Body of pancreas (tissue), 4 donors: ENCODE measurements around the gene ARHGAP33. TPM values are rescaled to one million over a fixed set of nuclear protein-coding genes. Genes with fewer than 3 reads are reported as not detected.
"Not testable (repeated sequence)": the region's sequence is repeated elsewhere in the genome, so short reads cannot be mapped to it uniquely, and the experiment has no call there.

Experiments
- ATAC-seq: fragments of 150-250 bp; one replicate; pipeline ENCODE4 v1.9.1; 2016
- DNase-seq, 4 donors: peaks; one replicate each; pipeline ENCODE4 v3.0.0-alpha.2; 2019
- H3K27ac ChIP-seq, 4 donors: fragments of 200-600 bp; sonication (generic); 1 replicate in 3 of 4; 2 replicates in 1 of 4; pipeline versions ENCODE4 v1.5.1 to v1.6.1; 2016 to 2019; ENCODE audit warnings: mild to moderate bottlenecking in 1 of 4, mixed read lengths in 1 of 4, moderate library complexity in 1 of 4
- H3K27me3 ChIP-seq, 2 donors: fragments of 200-600 bp; sonication (generic); one replicate each; pipeline ENCODE4 v1.6.0; 2016; ENCODE audit warnings: mild to moderate bottlenecking in 1 of 2
- H3K36me3 ChIP-seq, 2 donors: fragments of 200-600 bp; sonication (generic); replicated peaks in 1 of 2; 2 replicates each; pipeline ENCODE4 v1.5.1; 2016; ENCODE audit warnings: low read depth in 2 of 2; ENCODE audit not compliant: insufficient read depth in 1 of 2
- H3K4me1 ChIP-seq: fragments of 200-600 bp; sonication (generic); one replicate; pipeline ENCODE4 v1.6.0; 2016
- H3K4me3 ChIP-seq, 2 donors: fragments of 200-600 bp; sonication (generic); 1 replicate in 1 of 2; 2 replicates in 1 of 2; pipeline ENCODE4 v1.5.1; 2016 to 2019
- H3K9me3 ChIP-seq, 3 donors: fragments of 200-600 bp; sonication (generic); 1 replicate in 2 of 3; 2 replicates in 1 of 3; pipeline ENCODE4 v1.5.1; 2016
- CTCF ChIP-seq, 7 experiments: fragments of 450-650 bp in 4 of 7; fragments of 200-600 bp in 3 of 7; sonication (generic) in 3 of 7; IDR thresholded peaks; one replicate each; pipeline ENCODE4 v1.5.1; 2016 to 2019; ENCODE audit warnings: antibody characterized with exemption in 7 of 7
- POLR2A ChIP-seq, 3 donors: fragments of 450-650 bp; IDR thresholded peaks; one replicate each; pipeline ENCODE4 v1.6.1; 2016; ENCODE audit warnings: antibody characterized with exemption in 3 of 3, mild to moderate bottlenecking in 2 of 3
- WGBS, 2 donors: methylation state at CpG; one replicate each; pipeline ENCODE4 v1.1.5; 2017; 5-methylcytosine and 5-hydroxymethylcytosine counted together
- intact Hi-C: fragments of 100-400 bp; cut with DNase I; formaldehyde crosslinking; loops from one replicate; pipeline ENCODE4 v1.15.1; 2023
- total RNA-seq, 2 donors: library from RNA; depleted of rRNA; stranded (reverse); fragments of >200 nt; gene quantifications; one replicate each; pipeline ENCODE4 v1.1.0, GENCODE V29; 2016

The ARHGAP33 gene
- total RNA-seq, 2 donors from 2014 or later: 8.6 to 71.5 TPM

- no peaks in the 10 kb centered on the region for H3K27me3 ChIP-seq
- peak overlapping the region in 3 of 4 donors; percentile 19 to 27 (median 24) for H3K27ac ChIP-seq
- DNase-seq: peak; percentile 49 to 81 (median 66)
- H3K4me3 ChIP-seq: no peak overlapping the region
- WGBS, 2 donors: 36 to 88% methylated on average over 9 to 24 of the region's 34 CpGs
- intact Hi-C loops: no loop called here
- peaks cover 12% of the 10 kb centered on the region for H3K4me1 ChIP-seq
- H3K36me3 ChIP-seq: peaks cover 0 to 5% of the 10 kb centered on the region in 2 donors
- peak; percentile 71 for ATAC-seq
- no peaks in the 10 kb centered on the region for H3K9me3 ChIP-seq
- TF ChIP-seq CTCF (IDR thresholded peaks at IDR 0.05) (no peak), POLR2A (IDR thresholded peaks at IDR 0.05) (no peak)
These were observed 7.9 kb upstream of the ARHGAP33 start for GRCh38 chr19:35767288-35768081.

- Histone ChIP-seq H3K27ac (peak overlapping the region in 1 of 4 donors; percentile 24), H3K4me3 (no peak overlapping the region), H3K4me1 (peaks cover 12% of the 10 kb centered on the region), H3K9me3 (no peaks in the 10 kb centered on the region), H3K36me3 (peaks cover 0 to 5% of the 10 kb centered on the region in 2 donors), H3K27me3 (no peaks in the 10 kb centered on the region)
- no peak for DNase-seq
- no peak for TF ChIP-seq POLR2A (IDR thresholded peaks at IDR 0.05)
- no peak for TF ChIP-seq CTCF (IDR thresholded peaks at IDR 0.05)
- ATAC-seq: no peak
- intact Hi-C loops: no loop called here
- 49 to 58% methylated on average over 11 to 15 of the region's 15 CpGs for WGBS, 2 donors
These were observed 7.3 kb upstream of the ARHGAP33 start for GRCh38 chr19:35768082-35768421.

GRCh38 chr19:35772362-35772761 is 3.0 kb upstream of the ARHGAP33 start:
- H3K9me3 ChIP-seq, H3K27ac ChIP-seq, DNase-seq, H3K36me3 ChIP-seq, intact Hi-C loops, H3K4me3 ChIP-seq, H3K27me3 ChIP-seq, ATAC-seq: not testable (repeated sequence)
- H3K4me1 ChIP-seq: peaks cover 25% of the 10 kb centered on the region
- 90 to 91% methylated on average over 5 of the region's 5 CpGs for WGBS, 2 donors

GRCh38 chr19:35773020-35773806 is 2.2 kb upstream of the ARHGAP33 start:
- Histone ChIP-seq H3K27me3 (no peaks in the 10 kb centered on the region), H3K36me3 (no peaks in the 10 kb centered on the region), H3K9me3 (no peaks in the 10 kb centered on the region), H3K27ac (no peak overlapping the region), H3K4me3 (no peak overlapping the region), H3K4me1 (peaks cover 16% of the 10 kb centered on the region)
- TF ChIP-seq CTCF (IDR thresholded peaks at IDR 0.05) (no peak), POLR2A (IDR thresholded peaks at IDR 0.05) (no peak)
- ATAC-seq (no peak), DNase-seq (no peak)
- WGBS, 2 donors: 42 to 55% methylated on average over 9 of the region's 9 CpGs
- intact Hi-C loops: no loop called here

GRCh38 chr19:35774274-35775045 is 904 bp upstream of the ARHGAP33 start:
- Histone ChIP-seq H3K9me3 (no peaks in the 10 kb centered on the region), H3K4me3 (no peak overlapping the region), H3K27me3 (no peaks in the 10 kb centered on the region), H3K4me1 (peaks cover 14% of the 10 kb centered on the region), H3K27ac (no peak overlapping the region), H3K36me3 (no peaks in the 10 kb centered on the region)
- no peak for DNase-seq
- TF ChIP-seq POLR2A (IDR thresholded peaks at IDR 0.05): no peak
- TF ChIP-seq CTCF (IDR thresholded peaks at IDR 0.05): no peak
- no peak for ATAC-seq
- intact Hi-C loops: no loop called here
- WGBS, 2 donors: 46 to 50% methylated on average over 16 of the region's 16 CpGs
